Activated gamma-delta T cell treated with Interleukin-2 at 50 U/mL for 16 hours (primary cell): ENCODE measurements around the gene RUFY4.
"Not testable (repeated sequence)": the region's sequence is repeated elsewhere in the genome, so short reads cannot be mapped to it uniquely, and the experiment has no call there.

ENCODE experiments used
- DNase-seq: peaks from one replicate; pipeline ENCODE4 v3.0.0-alpha.2; 2020

RUFY4 gene

GRCh38 chr2:218031261-218031660, 37.8 kb upstream of the RUFY4 start:
- DNase-seq = no peak

GRCh38 chr2:218031771-218032257, 37.2 kb upstream of the RUFY4 start:
- no peak for DNase-seq

- DNase-seq = no peak
Observed at GRCh38 chr2:218032336-218033171, 36.5 kb upstream of the RUFY4 start.

GRCh38 chr2:218033208-218033589, 35.9 kb upstream of the RUFY4 start:
- DNase-seq = no peak

GRCh38 chr2:218033590-218034496, 35.2 kb upstream of the RUFY4 start:
- no peak for DNase-seq

GRCh38 chr2:218034497-218035213, 34.4 kb upstream of the RUFY4 start:
- DNase-seq = peak; percentile 54

GRCh38 chr2:218035463-218036100, 33.5 kb upstream of the RUFY4 start:
- no peak for DNase-seq

- no peak for DNase-seq
Observed at GRCh38 chr2:218036371-218036770, 32.7 kb upstream of the RUFY4 start.

GRCh38 chr2:218039171-218039570, 29.9 kb upstream of the RUFY4 start:
- DNase-seq = no peak

- DNase-seq = no peak
Observed at GRCh38 chr2:218040883-218041282, 28.2 kb upstream of the RUFY4 start.

- no peak for DNase-seq
Observed at GRCh38 chr2:218041302-218042168, 27.5 kb upstream of the RUFY4 start.

- no peak for DNase-seq
Observed at GRCh38 chr2:218043100-218043499, 26.0 kb upstream of the RUFY4 start.

- no peak for DNase-seq
Observed at GRCh38 chr2:218043701-218044109, 25.3 kb upstream of the RUFY4 start.

GRCh38 chr2:218044599-218044998, 24.5 kb upstream of the RUFY4 start:
- DNase-seq = not testable (repeated sequence)

- no peak for DNase-seq
Observed at GRCh38 chr2:218046238-218046637, 22.8 kb upstream of the RUFY4 start.

GRCh38 chr2:218047536-218048225, 21.4 kb upstream of the RUFY4 start:
- DNase-seq = no peak

GRCh38 chr2:218051903-218052302, 17.1 kb upstream of the RUFY4 start:
- no peak for DNase-seq

- no peak for DNase-seq
Observed at GRCh38 chr2:218059289-218059688, 9.8 kb upstream of the RUFY4 start.

GRCh38 chr2:218060118-218060517, 8.9 kb upstream of the RUFY4 start:
- no peak for DNase-seq

- DNase-seq = no peak
Observed at GRCh38 chr2:218060950-218061660, 7.9 kb upstream of the RUFY4 start.
